Loucy (cell line): Measurements from ENCODE around the gene CDKN2D.

ENCODE experiments used
- CTCF ChIP-seq: fragments of 200-600 bp; sonication (generic); conservative IDR thresholded peaks from 2 replicates; pipeline ENCODE4 v1.5.1; 2014; ENCODE audit warnings: mild to moderate bottlenecking, antibody characterized with exemption, low read length
- EZH2phosphoT487 ChIP-seq: fragments of 200-600 bp; IDR thresholded peaks from 2 replicates; pipeline ENCODE4 v1.6.1; 2018; ENCODE audit warnings: antibody characterized with exemption, mild to moderate bottlenecking, moderate library complexity, borderline replicate concordance

GRCh38 chr19:10586396-10586795, 17.6 kb upstream of the CDKN2D start:
- TF ChIP-seq CTCF (no peak), EZH2phosphoT487 (no peak)
